GM19099 (cell line): Measurements from ENCODE around the gene TET2.

Source experiments
- POLR2A ChIP-seq: IDR thresholded peaks from 3 replicates; pipeline ENCODE4 v1.6.1; 2011; ENCODE audit warnings: low read depth; ENCODE audit not compliant: insufficient read length; ENCODE audit errors: extremely low read depth

Gene TET2

DNA sequence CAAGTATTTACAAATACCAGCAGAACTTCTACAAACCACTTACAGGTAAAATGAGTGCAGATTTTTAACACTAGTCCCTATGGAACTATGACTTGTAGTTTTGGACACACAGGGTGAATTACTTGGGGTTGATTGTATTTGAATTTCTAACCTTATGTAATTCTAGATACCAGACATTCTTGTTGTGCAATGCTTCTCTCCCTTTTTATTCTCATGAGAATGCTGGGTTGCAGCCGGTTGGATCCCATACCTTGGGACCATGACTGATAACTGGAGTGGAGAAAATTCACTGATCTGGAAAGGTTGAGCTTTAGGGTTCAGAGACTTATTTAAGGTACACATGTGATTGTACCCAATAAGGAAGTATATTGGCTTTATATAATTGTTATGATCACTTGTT lies 8.8 kb downstream of the TET2 start:
- TF ChIP-seq POLR2A = no peak

DNA sequence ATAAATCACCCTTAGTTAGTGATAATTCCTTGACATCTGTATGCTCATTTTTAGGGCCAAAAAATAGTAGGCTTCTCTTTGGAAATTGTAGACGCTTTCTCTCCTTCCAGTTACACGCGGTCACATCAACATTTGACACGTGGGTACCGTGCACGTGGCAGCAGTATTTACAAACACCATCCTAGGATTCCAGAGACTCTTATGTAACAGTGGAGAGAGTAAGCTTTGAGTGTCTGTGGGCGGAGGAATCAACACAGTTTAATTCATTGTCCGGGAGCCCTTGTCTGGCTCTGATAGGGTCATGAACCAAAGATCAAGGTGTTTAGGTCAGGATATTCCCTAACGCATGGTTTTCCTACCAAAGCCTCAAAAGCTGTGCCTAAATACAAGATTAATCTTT lies 12.2 kb downstream of the TET2 start:
- TF ChIP-seq POLR2A = no peak

DNA sequence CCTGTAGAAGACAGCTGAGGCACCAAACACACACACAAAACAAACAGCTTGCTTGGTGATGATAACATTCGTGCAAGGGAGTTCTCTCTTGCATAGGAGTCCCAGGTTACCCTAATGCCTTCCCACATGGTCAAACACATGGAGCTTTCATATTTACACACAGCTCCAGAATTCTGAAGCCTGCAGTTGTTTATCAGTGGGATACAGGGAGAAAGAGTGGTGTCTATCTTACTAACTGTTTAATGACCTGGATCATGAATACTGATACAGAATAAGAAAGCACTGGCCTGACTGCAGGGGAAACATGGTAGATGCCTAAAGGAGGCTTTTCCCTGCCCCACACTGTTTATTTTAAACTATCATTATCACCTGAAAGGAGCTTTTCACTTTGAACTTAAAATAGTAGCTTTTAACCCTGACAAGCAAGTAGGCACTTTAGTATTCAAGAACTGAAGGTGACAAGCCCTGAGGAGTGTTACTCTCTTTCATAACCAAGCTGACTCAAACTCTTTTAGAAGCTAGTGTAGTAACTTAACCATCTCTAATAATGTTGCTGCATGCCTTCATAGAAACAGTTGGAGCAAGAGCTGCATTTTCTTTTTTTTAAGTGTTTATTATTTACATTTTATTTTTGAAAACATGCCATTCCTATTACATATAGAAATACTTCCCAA lies 15.6 kb downstream of the TET2 start:
- no peak for TF ChIP-seq POLR2A

DNA sequence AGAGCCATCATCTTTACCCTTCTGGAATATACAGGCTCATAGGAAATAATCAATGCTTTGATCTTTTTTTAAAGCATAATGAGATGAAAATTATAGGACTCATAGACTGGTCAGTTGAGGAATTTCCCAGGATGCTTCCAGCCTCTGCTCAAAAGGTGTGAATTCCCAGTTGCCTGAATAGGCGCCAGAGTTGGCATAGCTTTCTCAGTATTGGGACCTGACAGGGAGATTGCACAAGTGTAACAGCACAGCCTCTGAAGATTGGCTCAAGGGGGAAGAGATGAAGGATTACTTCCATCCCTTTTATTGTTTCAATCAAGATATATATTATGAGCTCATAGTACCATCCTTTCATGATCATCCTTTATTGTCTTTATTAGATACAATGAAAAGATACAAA lies 17.9 kb downstream of the TET2 start:
- no peak for TF ChIP-seq POLR2A

DNA sequence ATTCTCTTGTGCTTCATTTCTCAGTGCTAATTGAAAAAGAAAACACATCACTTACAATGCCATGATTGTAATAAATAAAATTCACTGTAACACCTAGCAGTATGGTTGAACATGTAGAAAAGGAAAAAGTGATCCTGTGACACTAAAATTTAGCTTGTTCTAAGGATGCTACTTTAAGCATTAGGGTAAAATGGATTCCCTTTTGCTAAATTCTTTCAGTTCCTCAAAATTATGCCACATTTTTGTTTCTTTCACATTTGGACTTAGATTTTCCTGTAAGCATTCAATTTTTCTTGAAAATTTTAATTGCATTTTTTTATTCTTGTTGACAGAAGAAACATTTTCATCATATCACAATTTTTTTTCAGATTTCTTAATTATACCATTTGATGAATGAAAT lies 19.4 kb downstream of the TET2 start:
- no peak for TF ChIP-seq POLR2A

DNA sequence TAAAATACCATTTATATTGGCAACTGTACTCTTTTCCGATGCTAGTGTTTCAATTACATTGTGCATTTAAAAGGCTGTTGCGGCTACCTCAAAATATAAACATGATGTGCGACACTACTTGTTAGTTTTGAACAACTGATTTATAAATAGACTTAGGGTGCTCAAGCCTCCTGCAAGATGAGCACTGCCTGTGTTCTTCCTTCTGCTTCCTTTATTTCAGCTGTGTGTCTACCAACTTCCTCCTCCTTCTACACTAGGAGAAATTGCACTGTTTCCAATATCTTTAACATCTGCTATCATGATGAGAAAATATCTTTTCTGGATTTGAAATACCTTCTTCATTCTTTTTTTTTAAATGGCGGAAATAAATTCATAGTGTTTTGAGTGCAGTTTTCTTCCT lies 24.0 kb downstream of the TET2 start:
- TF ChIP-seq POLR2A = no peak

DNA sequence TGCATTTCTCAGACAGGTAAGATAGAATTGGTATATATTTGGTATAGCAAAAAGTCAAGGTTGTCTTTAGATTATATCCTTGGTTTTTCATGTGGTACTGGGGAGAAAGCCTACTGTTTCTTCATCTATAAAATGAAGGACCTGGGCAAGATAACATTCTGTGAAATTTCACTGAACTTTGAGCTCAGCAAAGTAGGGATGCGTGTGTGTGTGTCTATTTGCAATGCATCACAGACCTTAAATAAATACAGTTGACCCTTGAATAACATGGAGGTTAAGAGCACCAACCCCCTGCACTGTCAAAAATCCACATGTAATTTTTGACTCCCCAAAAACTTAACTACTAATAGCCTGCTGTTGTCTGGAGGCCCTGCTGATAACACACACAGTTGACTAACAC lies 25.2 kb downstream of the TET2 start:
- TF ChIP-seq POLR2A = no peak

DNA sequence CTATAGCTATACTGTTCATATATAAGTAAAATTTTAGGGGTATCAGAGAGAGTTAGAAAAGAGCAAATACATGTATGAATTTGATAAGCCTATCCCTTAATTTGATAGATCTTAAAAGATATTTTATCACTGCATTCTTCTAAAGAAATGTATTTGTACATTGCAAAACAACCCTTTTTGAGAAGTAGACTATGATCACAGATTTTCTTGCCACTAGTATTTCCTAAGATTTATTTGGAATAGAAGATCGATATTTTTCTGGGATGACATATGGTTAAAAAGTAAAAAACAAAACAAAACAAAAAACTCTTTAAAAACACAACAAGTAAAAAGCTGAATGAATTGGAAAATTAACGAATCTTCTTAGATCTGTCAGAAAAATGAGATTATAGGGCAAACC lies 27.4 kb downstream of the TET2 start:
- TF ChIP-seq POLR2A = no peak

DNA sequence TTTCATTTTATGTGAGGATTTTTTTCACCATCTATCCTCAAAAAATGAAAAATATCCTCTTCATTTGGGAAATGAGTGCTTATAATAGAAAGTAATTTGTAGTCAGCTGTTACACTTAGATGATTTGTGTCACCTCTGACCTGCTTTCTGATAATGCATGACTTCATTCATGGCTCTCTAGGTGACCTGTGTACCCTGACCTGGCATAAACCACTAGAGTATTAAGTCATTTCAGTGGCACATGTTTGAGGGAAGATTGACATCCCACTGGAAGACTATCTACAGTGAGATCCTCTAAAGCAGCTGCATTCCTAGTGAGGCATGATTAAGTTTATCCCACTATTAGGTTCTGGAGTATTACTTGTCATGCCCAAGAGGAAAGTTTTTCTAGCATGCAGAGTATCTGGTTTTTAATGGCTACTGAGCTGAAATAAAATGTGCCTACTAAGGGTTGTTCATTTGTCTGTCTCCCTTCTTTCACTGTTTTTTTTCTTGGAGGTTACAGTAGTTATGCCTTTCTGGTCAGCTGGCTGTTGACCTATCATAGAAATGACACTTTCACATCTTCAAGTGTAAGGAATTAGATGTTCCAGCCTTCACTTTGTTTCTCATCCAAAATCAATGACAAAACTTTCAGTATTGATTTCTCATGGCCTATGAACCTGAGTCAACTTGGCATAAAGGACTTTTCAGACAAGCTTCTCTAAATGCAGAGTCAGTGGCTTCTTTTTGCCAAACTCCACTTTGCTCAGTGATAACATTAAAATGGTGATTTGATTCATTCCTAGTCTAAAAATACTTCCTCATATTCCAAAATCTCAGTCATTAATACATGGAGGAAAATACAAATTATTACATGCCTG lies 33.1 kb downstream of the TET2 start:
- TF ChIP-seq POLR2A = no peak

DNA sequence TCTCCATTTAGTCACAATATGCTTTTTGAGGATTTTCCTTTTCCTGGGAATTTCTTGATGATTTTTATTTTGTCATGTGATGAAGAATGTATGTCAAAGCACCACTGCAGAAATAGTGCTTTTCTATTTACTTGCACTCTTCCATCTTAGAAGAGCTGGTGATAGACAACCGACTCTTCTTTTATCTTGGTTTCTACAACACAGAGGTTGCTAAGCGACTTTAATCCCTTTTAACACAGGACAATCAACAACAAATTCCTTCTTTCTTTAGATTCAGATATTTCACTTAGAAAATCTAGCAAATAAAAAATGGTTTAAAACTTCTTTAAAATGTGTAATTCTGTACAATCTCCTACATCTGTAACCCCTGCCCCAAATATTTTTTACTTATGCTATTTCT lies 34.6 kb downstream of the TET2 start:
- TF ChIP-seq POLR2A = no peak

DNA sequence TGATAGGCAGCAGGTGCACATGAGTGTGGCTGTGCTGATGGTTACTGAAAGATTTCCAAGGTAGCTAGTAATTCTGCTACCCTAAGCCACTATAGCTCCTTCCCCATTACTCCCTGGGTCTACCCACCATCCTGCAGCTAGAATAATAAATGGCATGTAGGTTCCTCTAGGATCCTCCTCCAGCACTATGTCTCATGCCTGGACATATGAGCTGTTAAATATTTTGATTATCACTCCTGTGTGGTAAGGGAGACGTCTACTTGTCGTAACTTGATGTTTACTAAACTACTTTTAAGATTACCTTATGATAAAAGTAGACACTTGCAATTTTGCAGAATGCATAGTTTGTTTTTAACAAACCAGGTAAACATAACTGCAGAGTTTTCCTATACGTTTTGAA lies 35.5 kb downstream of the TET2 start:
- TF ChIP-seq POLR2A = no peak

DNA sequence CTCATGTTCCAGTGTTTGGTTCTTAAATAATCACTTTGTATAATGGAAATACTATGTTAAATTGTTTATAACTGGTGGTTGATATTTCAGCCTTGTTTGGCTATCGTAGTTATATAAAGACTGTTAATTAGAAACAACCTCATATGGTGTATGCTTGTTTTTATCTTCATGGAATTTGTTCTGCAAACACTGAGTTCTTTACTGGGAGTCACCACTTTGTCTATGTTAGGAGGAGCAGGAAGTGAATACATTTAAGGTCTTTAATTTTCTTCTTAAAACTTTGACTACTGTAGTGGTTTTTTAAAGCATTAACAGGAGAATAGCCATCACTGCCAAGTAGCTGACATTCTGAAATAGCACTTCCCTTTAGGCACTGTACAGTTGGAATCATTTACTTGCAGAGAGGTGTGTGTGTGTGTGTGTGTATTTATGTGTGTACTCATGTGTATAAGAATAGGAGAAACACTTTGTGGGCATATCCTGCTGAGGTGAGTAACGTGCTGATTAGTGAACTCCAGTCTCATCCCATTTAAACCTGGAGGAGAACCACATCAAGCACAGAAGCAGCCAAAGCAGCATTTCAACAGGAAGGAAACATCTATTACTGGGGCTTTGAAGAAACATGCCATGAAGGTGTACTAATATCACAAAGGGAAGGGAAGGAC lies 37.8 kb downstream of the TET2 start:
- TF ChIP-seq POLR2A = no peak

DNA sequence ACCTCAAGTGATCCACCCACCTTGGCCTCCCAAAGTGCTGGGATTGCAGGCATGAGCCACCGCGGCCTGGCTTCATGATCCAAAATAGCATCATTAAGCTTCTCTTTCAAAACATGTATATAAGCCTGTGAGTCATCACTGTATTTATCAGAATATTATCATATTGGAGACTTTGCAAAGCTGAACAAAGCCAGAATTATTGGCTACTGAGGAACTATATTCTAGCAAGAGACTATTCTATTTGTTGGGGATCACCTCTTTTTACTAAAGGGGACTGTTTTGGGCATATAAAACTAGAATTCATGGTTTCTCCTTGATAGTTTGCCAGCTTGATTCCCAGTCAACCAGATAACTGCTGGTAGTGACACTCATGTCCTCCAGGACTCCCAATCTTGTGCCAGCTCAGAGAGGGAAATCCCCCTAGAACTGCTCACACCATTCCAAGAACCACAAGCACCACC lies 40.1 kb downstream of the TET2 start:
- no peak for TF ChIP-seq POLR2A

DNA sequence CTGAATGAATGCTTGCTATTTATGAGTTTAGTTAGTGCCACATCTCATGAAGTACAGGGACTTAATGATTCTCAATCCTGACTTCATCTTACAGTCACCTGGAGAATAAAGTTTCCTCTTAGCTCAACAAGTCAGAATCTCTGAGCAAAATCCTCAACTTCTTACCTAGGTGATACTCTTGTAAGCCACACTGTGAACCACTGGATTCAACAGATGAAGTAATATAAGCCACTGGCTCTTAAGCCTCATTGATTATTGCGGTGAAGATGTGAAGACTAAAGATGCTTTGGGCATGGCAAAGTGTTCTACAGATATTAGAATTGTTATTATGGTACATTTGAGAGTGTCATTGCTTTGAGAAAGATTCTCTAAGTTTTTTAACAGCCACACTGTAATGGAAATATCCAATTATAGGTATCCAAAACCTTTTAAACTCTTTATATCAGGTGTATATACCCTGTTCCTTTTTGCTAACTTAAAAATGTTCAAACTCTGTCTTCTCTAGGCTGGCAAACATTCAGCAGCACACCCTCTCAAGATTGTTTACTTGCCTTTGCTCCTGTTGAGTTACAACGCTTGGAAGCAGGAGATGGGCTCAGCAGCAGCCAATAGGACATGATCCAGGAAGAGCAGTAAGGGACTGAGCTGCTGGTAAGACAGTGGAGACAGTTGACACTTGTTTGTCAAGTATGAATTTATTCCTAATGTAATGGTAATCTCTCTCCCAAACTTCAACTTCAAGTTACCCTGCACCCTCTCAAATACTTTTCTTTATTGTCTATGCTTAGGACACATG lies 43.4 kb downstream of the TET2 start:
- TF ChIP-seq POLR2A = no peak

DNA sequence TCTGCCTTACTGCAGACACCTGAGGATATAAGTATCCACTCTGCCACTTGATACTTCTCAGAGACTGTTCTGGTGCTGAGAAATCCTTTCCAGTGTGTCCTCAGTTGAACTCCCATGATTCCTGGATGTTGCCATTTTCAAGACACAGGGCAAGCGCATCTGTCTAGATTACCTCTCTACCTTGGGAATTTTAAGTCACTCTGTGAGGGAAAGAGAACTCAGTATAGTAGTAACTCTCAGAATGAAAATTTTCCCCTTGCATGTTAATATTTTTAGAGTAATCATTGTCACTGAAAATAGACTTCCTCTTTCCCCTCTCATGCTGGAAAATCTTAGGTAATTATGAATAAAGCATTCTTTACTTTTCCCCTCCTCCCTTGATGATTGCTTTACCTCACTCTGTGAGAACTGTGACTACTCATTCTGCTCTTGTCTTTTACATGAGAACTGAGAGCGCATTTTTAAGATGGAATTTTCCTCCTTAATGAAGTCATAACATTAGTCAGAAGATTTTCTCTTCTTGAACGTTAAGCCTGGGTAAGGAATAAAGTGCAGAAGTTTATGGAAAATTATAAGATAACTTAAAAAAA lies 45.0 kb downstream of the TET2 start:
- no peak for TF ChIP-seq POLR2A
